HepG2 (cell line): ENCODE measurements around the gene FMNL2. TPM values are rescaled to one million over a fixed set of nuclear protein-coding genes. Genes with fewer than 3 reads are reported as not detected.

Experiments used
- AFF4 ChIP-seq: sonication (generic); formaldehyde crosslinking; IDR thresholded peaks from 2 replicates; pipeline ENCODE4 v1.4.0; 2020; ENCODE audit warnings: missing genetic modification reagents
- DMAP1 ChIP-seq: IDR thresholded peaks from 2 replicates; pipeline ENCODE4 v1.6.1; 2016
- DMTF1 ChIP-seq: sonication (generic); formaldehyde crosslinking; IDR thresholded peaks from 2 replicates; pipeline ENCODE4 v1.4.0; 2020; ENCODE audit warnings: mild to moderate bottlenecking, missing genetic modification reagents
- FUBP1 ChIP-seq: sonication (generic); formaldehyde crosslinking; IDR thresholded peaks from 2 replicates; pipeline ENCODE4 v1.5.1; 2020; ENCODE audit warnings: missing genetic modification reagents, mild to moderate bottlenecking, borderline replicate concordance
- GABPA ChIP-seq, 2 experiments: IDR thresholded peaks; 2 replicates each; pipeline ENCODE4 v1.6.1; 2011 to 2016; ENCODE audit warnings: low read depth in 2 of 2, low read length in 1 of 2, missing biosample characterization in 1 of 2, missing genetic modification characterization in 1 of 2
- ISX ChIP-seq: sonication (generic); formaldehyde crosslinking; conservative IDR thresholded peaks from 2 replicates; pipeline ENCODE4 v1.5.0; 2020; ENCODE audit warnings: missing genetic modification reagents
- RBAK ChIP-seq: sonication (generic); formaldehyde crosslinking; IDR thresholded peaks from 2 replicates; pipeline ENCODE4 v1.5.1; 2020; ENCODE audit warnings: mild to moderate bottlenecking, missing genetic modification reagents
- SALL1 ChIP-seq: sonication (generic); formaldehyde crosslinking; IDR thresholded peaks from 2 replicates; pipeline ENCODE4 v1.8.0; 2022; ENCODE audit warnings: mild to moderate bottlenecking, missing genetic modification reagents
- SRSF9 ChIP-seq: fragments of 200-400 bp; formaldehyde crosslinking; IDR thresholded peaks from 2 replicates; pipeline ENCODE4 v1.6.1; 2018; ENCODE audit warnings: borderline replicate concordance, mild to moderate bottlenecking, low read depth, low read length; ENCODE audit not compliant: insufficient read depth, poor library complexity, severe bottlenecking
- TEAD3 ChIP-seq: optimal IDR thresholded peaks from 2 replicates; pipeline ENCODE3; 2016; ENCODE audit warnings: borderline replicate concordance
- THAP7 ChIP-seq: sonication (generic); formaldehyde crosslinking; IDR thresholded peaks from 2 replicates; pipeline ENCODE4 v1.8.1; 2023; ENCODE audit warnings: mild to moderate bottlenecking, missing genetic modification reagents
- THYN1 ChIP-seq: sonication (generic); formaldehyde crosslinking; IDR thresholded peaks from 2 replicates; pipeline ENCODE4 v1.8.1; 2023; ENCODE audit warnings: low read depth, mild to moderate bottlenecking, moderate library complexity, missing genetic modification reagents, borderline replicate concordance
- TOE1 ChIP-seq: sonication (generic); formaldehyde crosslinking; IDR thresholded peaks from 2 replicates; pipeline ENCODE4 v1.4.0; 2020; ENCODE audit warnings: mild to moderate bottlenecking, missing genetic modification reagents
- YEATS4 ChIP-seq: sonication (generic); formaldehyde crosslinking; IDR thresholded peaks from 2 replicates; pipeline ENCODE4 v1.4.0; 2020; ENCODE audit warnings: missing genetic modification reagents, borderline replicate concordance
- ZFP36L1 ChIP-seq: sonication (generic); formaldehyde crosslinking; IDR thresholded peaks from 2 replicates; pipeline ENCODE4 v1.8.0; 2022; ENCODE audit warnings: mild to moderate bottlenecking, missing genetic modification reagents, moderate library complexity
- ZNF180 ChIP-seq: sonication (generic); formaldehyde crosslinking; IDR thresholded peaks from 2 replicates; pipeline ENCODE4 v1.4.0; 2020; ENCODE audit warnings: low read depth, missing genetic modification reagents, borderline replicate concordance
- ZNF292 ChIP-seq: sonication (generic); formaldehyde crosslinking; IDR thresholded peaks from 2 replicates; pipeline ENCODE4 v1.8.1; 2022; ENCODE audit warnings: mild to moderate bottlenecking, low read depth, missing genetic modification reagents, borderline replicate concordance
- ZNF446 ChIP-seq: sonication (generic); formaldehyde crosslinking; IDR thresholded peaks from 2 replicates; pipeline ENCODE4 v1.5.0; 2020; ENCODE audit warnings: mild to moderate bottlenecking, missing genetic modification reagents
- ZNF468 ChIP-seq: sonication (generic); formaldehyde crosslinking; IDR thresholded peaks from 2 replicates; pipeline ENCODE4 v1.8.0; 2022; ENCODE audit warnings: mild to moderate bottlenecking, moderate library complexity, missing genetic modification reagents
- ZNF775 ChIP-seq: sonication (generic); formaldehyde crosslinking; IDR thresholded peaks from 2 replicates; pipeline ENCODE4 v1.4.0; 2020; ENCODE audit warnings: missing genetic modification reagents, mild to moderate bottlenecking, moderate library complexity, borderline replicate concordance
- polyA plus RNA-seq, 8 experiments: library from polyadenylated mRNA; depleted of rRNA in 3 of 8; stranded (reverse) in 7 of 8; unstranded in 1 of 8; fragments of >200 nt; fragmentation: Illumina TruSeq in 4 of 8; extraction: Trizol in 4 of 8; gene quantifications; 2 replicates each; pipeline versions ENCODE4 v1.2.1 to v1.2.3, GENCODE V29; 2011 to 2016; ENCODE audit warnings: low read depth in 4 of 8, missing spikeins in 1 of 8, mixed read lengths in 1 of 8; ENCODE audit not compliant: insufficient read depth in 1 of 8
- total RNA-seq, 5 experiments: library from RNA; depleted of rRNA; stranded (reverse); fragments of >200 nt; fragmentation: Illumina TruSeq; extraction: Trizol; gene quantifications; 2 replicates each; pipeline ENCODE4 v1.2.3, GENCODE V29; 2016; ENCODE audit warnings: low read depth in 1 of 5

The FMNL2 gene
- total and polyA plus RNA-seq, 2 of the 13 experiments (the other 11 are each of a cell fraction or from before 2014, with no cell fraction given): 66.5 to 67.7 TPM

GRCh38 chr2:152335016-152335725 lies at the start of gene FMNL2 (continued):
- TF ChIP-seq DMTF1 (CRISPR knock-in tag): no peak
- no peak; the same call in 1 of the 2 replicates for TF ChIP-seq ZFP36L1 (CRISPR knock-in tag)
- no peak for TF ChIP-seq ZNF180 (CRISPR knock-in tag)
- peak; percentile 87 for TF ChIP-seq SALL1 (CRISPR knock-in tag)
- TF ChIP-seq ISX: 0 out of 2 replicates have a peak, but pooled peaks have one; percentile 53
- TF ChIP-seq FUBP1 (CRISPR knock-in tag): peak; percentile 29; the same call in 1 of the 2 replicates
- TF ChIP-seq TEAD3 (CRISPR knock-in tag): peak; percentile 66
- 0 out of 2 replicates have a peak, but pooled peaks have one; percentile 85 for TF ChIP-seq THAP7 (CRISPR knock-in tag)
- no peak for TF ChIP-seq GABPA (IDR thresholded peaks at IDR 0.05; ENCODE audit: low read depth, low read length)
- peak; percentile 53 for TF ChIP-seq GABPA (CRISPR knock-in tag; IDR thresholded peaks at IDR 0.05; ENCODE audit: low read depth)
- TF ChIP-seq ZNF775 (CRISPR knock-in tag): no peak
- peak; percentile 71 for TF ChIP-seq DMAP1 (CRISPR knock-in tag)
- TF ChIP-seq RBAK (CRISPR knock-in tag): no peak
- 0 out of 2 replicates have a peak, but pooled peaks have one; percentile 28 for TF ChIP-seq ZNF292 (CRISPR knock-in tag)
- TF ChIP-seq ZNF446 (CRISPR knock-in tag): no peak
- peak; percentile 95 for TF ChIP-seq AFF4 (CRISPR knock-in tag)
- no peak for TF ChIP-seq THYN1
- TF ChIP-seq SRSF9: no peak
- peak; percentile 43; the same call in 1 of the 2 replicates for TF ChIP-seq TOE1 (CRISPR knock-in tag)
- TF ChIP-seq ZNF468 (CRISPR knock-in tag): no peak
- peak; percentile 87 for TF ChIP-seq YEATS4
